HUES6 (cell line): ENCODE measurements around the gene DNAJB13.

Source experiments
- H3K27ac ChIP-seq: 2 replicates; pipeline ENCODE4 v1.7.0; 2013; ENCODE audit warnings: low read depth, mild to moderate bottlenecking, low read length, inconsistent platforms
- H3K27me3 ChIP-seq: 2 replicates; pipeline ENCODE4 v1.6.1; 2013; ENCODE audit warnings: low read length; ENCODE audit not compliant: control insufficient read depth, insufficient read depth
- H3K36me3 ChIP-seq: 2 replicates; pipeline ENCODE4 v1.6.1; 2013; ENCODE audit warnings: low read length; ENCODE audit not compliant: control insufficient read depth, insufficient read depth
- H3K4me1 ChIP-seq: 2 replicates; pipeline ENCODE4 v1.6.1; 2013; ENCODE audit warnings: low read length; ENCODE audit not compliant: control insufficient read depth, insufficient read depth
- H3K4me3 ChIP-seq: 2 replicates; pipeline ENCODE4 v1.5.1; 2013; ENCODE audit warnings: low read depth, low read length
- H3K9ac ChIP-seq: one replicate; pipeline ENCODE4 v1.6.1; 2013; ENCODE audit warnings: mild to moderate bottlenecking, low read length
- H3K9me3 ChIP-seq: 2 replicates; pipeline ENCODE4 v1.6.1; 2013; ENCODE audit warnings: low read depth, low read length; ENCODE audit not compliant: control insufficient read depth, insufficient read depth

DNAJB13 gene

GRCh38 chr11:73950869-73951710 is at the start of gene DNAJB13:
TSS of gene DNAJB13 (plus strand) at chr11:73951026. CDS start at chr11:73951070, 44 bp downstream.
- no peaks in the 10 kb centered on the region for H3K27me3 ChIP-seq
- H3K27ac ChIP-seq, result no peak within 1 kb of the TSS
- peaks cover 17% of the 10 kb centered on the region for H3K9me3 ChIP-seq
- H3K9ac ChIP-seq, result no peak within 1 kb of the TSS
- H3K36me3 ChIP-seq, result no peaks in the 10 kb centered on the region
- H3K4me3 ChIP-seq, result no peak within 1 kb of the TSS
- H3K4me1 ChIP-seq, result no peaks in the 10 kb centered on the region

DNA sequence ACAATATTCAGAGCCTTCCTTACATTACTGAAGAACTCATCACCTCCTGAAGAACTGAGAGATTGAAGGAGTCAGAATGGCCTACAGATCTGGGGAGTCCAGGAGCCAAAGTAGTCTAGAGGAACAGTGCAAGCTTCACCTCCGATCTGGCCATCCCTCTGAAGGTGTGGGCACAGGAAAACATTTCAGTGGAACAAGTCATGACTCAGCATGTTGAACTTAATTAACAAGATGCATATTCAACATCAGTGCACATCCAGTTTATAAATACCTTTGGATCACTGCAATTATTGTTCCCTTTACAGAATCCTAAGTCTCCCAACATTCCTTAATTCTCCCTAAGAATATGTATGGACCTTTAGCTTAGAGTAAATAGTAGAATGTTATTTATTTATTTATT is 48.5 kb upstream of the DNAJB13 start:
- peaks cover 27% of the 10 kb centered on the region for H3K36me3 ChIP-seq
- H3K27ac ChIP-seq, result no peak overlapping the region
- H3K27me3 ChIP-seq, result no peaks in the 10 kb centered on the region
- H3K4me3 ChIP-seq, result no peak overlapping the region
- no peak overlapping the region for H3K9ac ChIP-seq
- H3K9me3 ChIP-seq, result no peaks in the 10 kb centered on the region
- no peaks in the 10 kb centered on the region for H3K4me1 ChIP-seq

DNA sequence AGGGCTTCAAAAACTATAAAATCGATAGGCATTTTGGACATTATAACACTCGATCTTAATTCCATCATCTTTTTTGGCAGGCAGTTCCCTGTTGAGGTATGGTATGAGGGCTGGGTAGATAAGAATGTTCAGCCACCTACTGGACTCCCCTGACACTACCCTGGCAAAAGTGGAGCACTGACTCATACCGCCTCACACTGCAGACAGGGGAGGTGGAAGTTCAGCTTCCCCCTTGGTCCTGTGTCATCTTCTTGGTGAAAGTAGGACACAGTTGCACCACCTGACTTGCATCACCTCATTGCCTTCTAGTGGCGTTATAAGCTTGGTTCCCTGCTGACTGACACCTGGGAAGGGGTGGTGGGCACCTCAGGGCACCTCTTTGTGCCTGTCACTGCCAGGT is 43.6 kb upstream of the DNAJB13 start:
- no peaks in the 10 kb centered on the region for H3K4me1 ChIP-seq
- H3K9ac ChIP-seq, result no peak overlapping the region
- no peak overlapping the region for H3K4me3 ChIP-seq
- H3K36me3 ChIP-seq, result peaks cover 34% of the 10 kb centered on the region
- no peaks in the 10 kb centered on the region for H3K27me3 ChIP-seq
- H3K27ac ChIP-seq, result no peak overlapping the region
- no peaks in the 10 kb centered on the region for H3K9me3 ChIP-seq

GRCh38 chr11:73912026-73912425 is 38.8 kb upstream of the DNAJB13 start:
- Histone ChIP-seq H3K9ac (no peak overlapping the region), H3K9me3 (no peaks in the 10 kb centered on the region), H3K27me3 (no peaks in the 10 kb centered on the region), H3K4me3 (no peak overlapping the region), H3K36me3 (peaks cover 61% of the 10 kb centered on the region), H3K4me1 (no peaks in the 10 kb centered on the region), H3K27ac (no peak overlapping the region)

GRCh38 chr11:73913472-73913871 is 37.4 kb upstream of the DNAJB13 start:
- Histone ChIP-seq H3K4me3 (no peak overlapping the region), H3K9ac (no peak overlapping the region), H3K27ac (no peak overlapping the region), H3K36me3 (peaks cover 64% of the 10 kb centered on the region), H3K9me3 (no peaks in the 10 kb centered on the region), H3K4me1 (no peaks in the 10 kb centered on the region), H3K27me3 (no peaks in the 10 kb centered on the region)

GRCh38 chr11:73914284-73914683 is 36.5 kb upstream of the DNAJB13 start:
- Histone ChIP-seq H3K9ac (no peak overlapping the region), H3K4me3 (no peak overlapping the region), H3K36me3 (peaks cover 69% of the 10 kb centered on the region), H3K27me3 (no peaks in the 10 kb centered on the region), H3K9me3 (no peaks in the 10 kb centered on the region), H3K27ac (no peak overlapping the region), H3K4me1 (no peaks in the 10 kb centered on the region)

GRCh38 chr11:73916435-73916834 is 34.4 kb upstream of the DNAJB13 start:
- peaks cover 66% of the 10 kb centered on the region for H3K36me3 ChIP-seq

GRCh38 chr11:73921180-73921579 is 29.6 kb upstream of the DNAJB13 start:
- H3K27me3 ChIP-seq, result no peaks in the 10 kb centered on the region
- H3K9ac ChIP-seq, result no peak overlapping the region
- no peak overlapping the region for H3K4me3 ChIP-seq
- no peaks in the 10 kb centered on the region for H3K9me3 ChIP-seq
- H3K4me1 ChIP-seq, result no peaks in the 10 kb centered on the region
- H3K36me3 ChIP-seq, result peaks cover 36% of the 10 kb centered on the region
- H3K27ac ChIP-seq, result no peak overlapping the region

More at GRCh38 chr11:73916435-73916834, 34.4 kb upstream of the DNAJB13 start:
- Histone ChIP-seq H3K9me3 (no peaks in the 10 kb centered on the region), H3K4me3 (no peak overlapping the region), H3K9ac (no peak overlapping the region), H3K27ac (no peak overlapping the region), H3K27me3 (no peaks in the 10 kb centered on the region), H3K4me1 (no peaks in the 10 kb centered on the region)

DNA sequence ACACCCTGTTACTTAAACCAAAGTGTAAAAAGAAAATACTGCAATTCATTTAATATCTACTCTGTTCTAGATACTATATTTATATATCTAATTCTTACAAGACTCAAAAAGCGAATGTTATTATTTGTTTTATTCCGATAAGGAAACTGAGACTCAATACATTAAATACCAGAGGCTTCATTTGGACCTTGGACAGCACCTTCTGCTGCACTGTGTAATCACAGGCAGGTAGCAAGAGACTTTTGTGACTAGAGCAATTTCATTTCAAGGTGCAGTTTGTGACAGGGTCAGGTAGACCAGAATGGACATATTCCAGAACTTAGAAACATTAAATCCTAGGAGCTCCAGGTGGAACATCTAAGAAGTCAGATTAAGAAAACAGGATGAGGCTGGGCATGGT is 21.4 kb upstream of the DNAJB13 start:
- no peak overlapping the region for H3K9ac ChIP-seq
- H3K27me3 ChIP-seq, result no peaks in the 10 kb centered on the region
- H3K4me1 ChIP-seq, result no peaks in the 10 kb centered on the region
- no peak overlapping the region for H3K4me3 ChIP-seq
- H3K27ac ChIP-seq, result no peak overlapping the region
- no peaks in the 10 kb centered on the region for H3K9me3 ChIP-seq
- H3K36me3 ChIP-seq, result peaks cover 40% of the 10 kb centered on the region

GRCh38 chr11:73931039-73931645 is 19.7 kb upstream of the DNAJB13 start:
- Histone ChIP-seq H3K27me3 (no peaks in the 10 kb centered on the region), H3K36me3 (peaks cover 36% of the 10 kb centered on the region), H3K4me3 (no peak overlapping the region), H3K9ac (no peak overlapping the region), H3K4me1 (no peaks in the 10 kb centered on the region), H3K9me3 (no peaks in the 10 kb centered on the region), H3K27ac (no peak overlapping the region)

DNA sequence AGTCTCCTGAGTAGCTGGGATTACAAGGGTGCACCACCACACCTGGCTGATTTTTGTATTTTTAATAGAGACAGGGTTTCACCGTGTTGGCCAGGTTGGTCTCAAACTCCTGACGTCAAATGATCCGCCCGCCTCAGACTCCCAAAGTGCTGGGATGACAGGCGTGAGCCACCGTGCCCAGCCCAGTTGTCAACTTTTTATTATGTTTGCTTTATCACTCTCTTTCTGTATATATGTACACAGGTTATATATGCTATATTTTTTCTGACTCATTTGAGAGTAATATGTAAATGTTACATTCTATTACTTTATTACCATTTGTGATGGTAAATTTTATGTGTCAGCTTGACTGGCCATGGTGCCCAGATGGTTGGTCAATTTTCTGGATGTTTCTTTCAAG is 18.9 kb upstream of the DNAJB13 start:
- Histone ChIP-seq H3K27me3 (no peaks in the 10 kb centered on the region), H3K36me3 (peaks cover 33% of the 10 kb centered on the region), H3K4me3 (no peak overlapping the region), H3K9ac (no peak overlapping the region), H3K4me1 (no peaks in the 10 kb centered on the region), H3K27ac (no peak overlapping the region), H3K9me3 (no peaks in the 10 kb centered on the region)
